Neural progenitor cell (in vitro differentiated cells): ENCODE data around the gene DCST2. TPM values are rescaled to one million over a fixed set of nuclear protein-coding genes. Genes with fewer than 3 reads are reported as not detected.

ENCODE experiments used
- DNase-seq: peaks from one replicate; pipeline ENCODE4 v3.0.0-alpha.2; 2016; ENCODE audit warnings: low spot score
- H2AFZ ChIP-seq: fragments of 200-600 bp; sonication (generic); replicated peaks from 2 replicates; pipeline ENCODE4 v1.6.1; 2016; ENCODE audit warnings: antibody characterized with exemption
- H3F3A ChIP-seq: fragments of 200-600 bp; sonication (generic); 2 replicates; pipeline ENCODE4 v1.6.1; 2016; ENCODE audit warnings: antibody characterized with exemption, low read depth
- H3K27ac ChIP-seq: fragments of 200-600 bp; sonication (generic); 2 replicates; pipeline ENCODE4 v1.5.1; 2016; ENCODE audit warnings: mild to moderate bottlenecking
- H3K27me3 ChIP-seq: fragments of 200-600 bp; sonication (generic); 2 replicates; pipeline ENCODE4 v1.6.1; 2016; ENCODE audit warnings: mild to moderate bottlenecking, moderate library complexity
- H3K36me3 ChIP-seq: fragments of 200-600 bp; sonication (generic); 2 replicates; pipeline ENCODE4 v1.5.1; 2016
- H3K4me1 ChIP-seq: fragments of 200-600 bp; sonication (generic); 2 replicates; pipeline ENCODE4 v1.6.1; 2016; ENCODE audit warnings: mixed run types
- H3K4me2 ChIP-seq: fragments of 200-600 bp; sonication (generic); 2 replicates; pipeline ENCODE4 v1.6.1; 2016
- H3K4me3 ChIP-seq: fragments of 200-600 bp; sonication (generic); 2 replicates; pipeline ENCODE4 v1.5.1; 2016
- H3K79me2 ChIP-seq: fragments of 200-600 bp; sonication (generic); 2 replicates; pipeline ENCODE4 v1.6.1; 2016; ENCODE audit warnings: low read depth
- H3K9ac ChIP-seq: fragments of 200-600 bp; sonication (generic); 2 replicates; pipeline ENCODE4 v1.6.1; 2016
- H3K9me3 ChIP-seq: fragments of 200-600 bp; sonication (generic); 2 replicates; pipeline ENCODE4 v1.5.1; 2016; ENCODE audit warnings: low read depth
- H4K20me1 ChIP-seq: fragments of 200-600 bp; sonication (generic); 2 replicates; pipeline ENCODE4 v1.6.1; 2016; ENCODE audit warnings: low read depth
- H3K27ac Mint-ChIP-seq: 3 replicates; pipeline ENCODE4 v1.8.0; 2021; ENCODE audit warnings: mixed read lengths
- H3K27me3 Mint-ChIP-seq: 2 replicates; pipeline ENCODE4 v1.8.0; 2022; ENCODE audit warnings: low read depth, mild to moderate bottlenecking, inconsistent platforms, moderate library complexity, mixed read lengths; ENCODE audit not compliant: insufficient read depth
- H3K36me3 Mint-ChIP-seq: 3 replicates; pipeline ENCODE4 v1.8.0; 2021; ENCODE audit warnings: mixed read lengths
- H3K4me1 Mint-ChIP-seq: 3 replicates; pipeline ENCODE4 v1.8.0; 2021; ENCODE audit warnings: mixed read lengths
- H3K4me3 Mint-ChIP-seq: 3 replicates; pipeline ENCODE4 v1.8.0; 2021; ENCODE audit warnings: mild to moderate bottlenecking, moderate library complexity, mixed read lengths
- H3K9me3 Mint-ChIP-seq: 3 replicates; pipeline ENCODE4 v1.8.0; 2020; ENCODE audit warnings: mixed read lengths
- CTCF ChIP-seq: fragments of 200-600 bp; sonication (generic); IDR thresholded peaks from 2 replicates; pipeline ENCODE4 v1.5.1; 2017; ENCODE audit warnings: antibody characterized with exemption, mild to moderate bottlenecking
- EZH2 ChIP-seq: fragments of 200-600 bp; sonication (generic); IDR thresholded peaks from 2 replicates; pipeline ENCODE4 v1.6.1; 2017; ENCODE audit warnings: antibody characterized with exemption, mild to moderate bottlenecking, moderate library complexity
- EZH2phosphoT487 ChIP-seq: fragments of 200-600 bp; sonication (generic); IDR thresholded peaks from 2 replicates; pipeline ENCODE4 v1.6.1; 2017; ENCODE audit warnings: antibody characterized with exemption
- total RNA-seq: library from RNA; depleted of rRNA; stranded (reverse); fragments of >200 nt; gene quantifications from 2 replicates; pipeline ENCODE4 v1.2.3, GENCODE V29; 2015; ENCODE audit warnings: low replicate concordance

The DCST2 gene
- total RNA-seq, 1 donor from 2014 or later, result 1.8 TPM

- Histone ChIP-seq H3K79me2 (peaks cover 12% of the 10 kb centered on the region), H3K4me2 (peak overlapping the region; percentile 58), H4K20me1 (peaks cover 5% of the 10 kb centered on the region), H3K27ac (peak overlapping the region; percentile 66), H3K9ac (no peak overlapping the region), H3K27me3 (no peaks in the 10 kb centered on the region), H2AFZ (no peak overlapping the region), H3K9me3 (no peaks in the 10 kb centered on the region), H3F3A (peaks cover 29% of the 10 kb centered on the region), H3K4me1 (peaks cover 31% of the 10 kb centered on the region), H3K4me3 (peak overlapping the region; percentile 44), H3K36me3 (no peaks in the 10 kb centered on the region)
- Mint-ChIP-seq H3K4me1 (peaks cover 35% of the 10 kb centered on the region), H3K9me3 (no peaks in the 10 kb centered on the region), H3K36me3 (peaks cover 2% of the 10 kb centered on the region), H3K4me3 (peak overlapping the region; percentile 79), H3K27ac (no peak overlapping the region), H3K27me3 (peaks cover 14% of the 10 kb centered on the region)
- DNase-seq, result peak; percentile 95
- TF ChIP-seq EZH2phosphoT487 (no peak), CTCF (peak; percentile 98), EZH2 (no peak)
These were observed 16.3 kb downstream of the DCST2 start for GRCh38 chr1:155017041-155017945.

- H4K20me1 ChIP-seq, result peaks cover 5% of the 10 kb centered on the region
- no peaks in the 10 kb centered on the region for H3K9me3 Mint-ChIP-seq
- H2AFZ ChIP-seq, result no peak overlapping the region
- no peaks in the 10 kb centered on the region for H3K27me3 ChIP-seq
- peak overlapping the region; percentile 85 for H3K27ac Mint-ChIP-seq
- peaks cover 30% of the 10 kb centered on the region for H3F3A ChIP-seq
- H3K27me3 Mint-ChIP-seq, result peaks cover 11% of the 10 kb centered on the region
- no peaks in the 10 kb centered on the region for H3K9me3 ChIP-seq
- H3K36me3 Mint-ChIP-seq, result peaks cover 2% of the 10 kb centered on the region
- H3K4me2 ChIP-seq, result peak overlapping the region; percentile 58
- no peak for TF ChIP-seq EZH2
- H3K27ac ChIP-seq, result no peak overlapping the region
- no peak overlapping the region for H3K4me3 ChIP-seq
- no peak for DNase-seq
- peaks cover 38% of the 10 kb centered on the region for H3K4me1 ChIP-seq
- no peaks in the 10 kb centered on the region for H3K36me3 ChIP-seq
- no peak overlapping the region for H3K4me3 Mint-ChIP-seq
- H3K79me2 ChIP-seq, result peaks cover 12% of the 10 kb centered on the region
- peaks cover 39% of the 10 kb centered on the region for H3K4me1 Mint-ChIP-seq
- H3K9ac ChIP-seq, result no peak overlapping the region
These were observed 17.2 kb downstream of the DCST2 start for GRCh38 chr1:155016231-155016831.

GRCh38 chr1:155015527-155016230 is 17.9 kb downstream of the DCST2 start:
- Histone ChIP-seq H4K20me1 (peaks cover 5% of the 10 kb centered on the region), H3F3A (peaks cover 36% of the 10 kb centered on the region), H3K36me3 (no peaks in the 10 kb centered on the region), H3K27ac (no peak overlapping the region), H2AFZ (no peak overlapping the region), H3K27me3 (no peaks in the 10 kb centered on the region), H3K79me2 (peaks cover 12% of the 10 kb centered on the region), H3K4me2 (no peak overlapping the region), H3K4me1 (peaks cover 45% of the 10 kb centered on the region), H3K9me3 (no peaks in the 10 kb centered on the region), H3K4me3 (no peak overlapping the region), H3K9ac (no peak overlapping the region)
- no peak for DNase-seq
- Mint-ChIP-seq H3K27me3 (peaks cover 7% of the 10 kb centered on the region), H3K4me1 (peaks cover 43% of the 10 kb centered on the region), H3K36me3 (peaks cover 2% of the 10 kb centered on the region), H3K4me3 (no peak overlapping the region), H3K9me3 (no peaks in the 10 kb centered on the region), H3K27ac (peak overlapping the region; percentile 85)
- no peak for TF ChIP-seq EZH2phosphoT487
- TF ChIP-seq CTCF, result no peak
- TF ChIP-seq EZH2, result no peak
